ENCODE results near the gene ST6GALNAC5. TPM values are rescaled to one million over a fixed set of nuclear protein-coding genes. Genes with fewer than 3 reads are reported as not detected.
A peak's percentile ranks its signal among the peaks of the same experiment; 100 is the strongest.

ST6GALNAC5 gene
- total and polyA plus RNA-seq, 2 experiments from 2014 or later: 4.1 to 19.2 TPM

- Histone ChIP-seq H3K27me3 (ENCODE audit: insufficient read depth) (no peaks in the 10 kb centered on the region), H3K27ac (ENCODE audit: low read depth) (no peak overlapping the region), H4K20me1 (replicated peaks; ENCODE audit: insufficient read depth) (no peaks in the 10 kb centered on the region), H3F3A (replicated peaks; ENCODE audit: low read depth) (no peaks in the 10 kb centered on the region), H2AFZ (no peak overlapping the region), H3K36me3 (ENCODE audit: insufficient read depth) (no peaks in the 10 kb centered on the region), H3K9me2 (ENCODE audit: insufficient read depth) (peaks cover 14% of the 10 kb centered on the region; the same call in 1 of the 2 replicates), H3K4me1 (ENCODE audit: insufficient read depth) (peaks cover 21% of the 10 kb centered on the region), H3K79me2 (replicated peaks; ENCODE audit: insufficient read depth) (no peaks in the 10 kb centered on the region), H3K4me3 (no peak overlapping the region), H3K4me2 (no peak overlapping the region)
- no peak for TF ChIP-seq CTCF (conservative IDR thresholded peaks at IDR 0.05; ENCODE audit: low read depth in 2 of 2)
- TF ChIP-seq, protein P1, sequence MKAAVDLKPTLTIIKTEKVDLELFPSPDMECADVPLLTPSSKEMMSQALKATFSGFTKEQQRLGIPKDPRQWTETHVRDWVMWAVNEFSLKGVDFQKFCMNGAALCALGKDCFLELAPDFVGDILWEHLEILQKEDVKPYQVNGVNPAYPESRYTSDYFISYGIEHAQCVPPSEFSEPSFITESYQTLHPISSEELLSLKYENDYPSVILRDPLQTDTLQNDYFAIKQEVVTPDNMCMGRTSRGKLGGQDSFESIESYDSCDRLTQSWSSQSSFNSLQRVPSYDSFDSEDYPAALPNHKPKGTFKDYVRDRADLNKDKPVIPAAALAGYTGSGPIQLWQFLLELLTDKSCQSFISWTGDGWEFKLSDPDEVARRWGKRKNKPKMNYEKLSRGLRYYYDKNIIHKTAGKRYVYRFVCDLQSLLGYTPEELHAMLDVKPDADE (IDR thresholded peaks at IDR 0.05): no peak
- no peaks in the 10 kb centered on the region; the same call in 2 of the 3 replicates for H3K9me3 Mint-ChIP-seq
- H3K27me3 Mint-ChIP-seq (ENCODE audit: insufficient read depth, low read depth, poor library complexity): peaks cover 2% of the 10 kb centered on the region
- no peaks in the 10 kb centered on the region for H3K36me3 Mint-ChIP-seq (ENCODE audit: low read depth)
- H3K4me1 Mint-ChIP-seq: peaks cover 47% of the 10 kb centered on the region
- ATAC-seq (no peak), DNase-seq (ENCODE audit: low spot score) (no peak)
- no peak overlapping the region for H3K4me3 Mint-ChIP-seq
- H3K27ac Mint-ChIP-seq: no peak overlapping the region
These were observed 154.5 kb downstream of the ST6GALNAC5 start for GRCh38 chr1:77021732-77022131.

GRCh38 chr1:77024500-77024899 lies 157.2 kb downstream of the ST6GALNAC5 start:
- H3K27ac ChIP-seq (ENCODE audit: low read depth): no peak overlapping the region
- H3K4me3 ChIP-seq: no peak overlapping the region
- H3K9me2 ChIP-seq (ENCODE audit: insufficient read depth): peaks cover 14% of the 10 kb centered on the region; the same call in 1 of the 2 replicates
- H3K79me2 ChIP-seq (replicated peaks; ENCODE audit: insufficient read depth): no peaks in the 10 kb centered on the region
- H3F3A ChIP-seq (replicated peaks; ENCODE audit: low read depth): no peaks in the 10 kb centered on the region
- H3K36me3 ChIP-seq (ENCODE audit: insufficient read depth): no peaks in the 10 kb centered on the region
- peak; percentile 26 for DNase-seq (ENCODE audit: low spot score)
- no peaks in the 10 kb centered on the region for H3K36me3 Mint-ChIP-seq (ENCODE audit: low read depth)
- H3K4me1 ChIP-seq (ENCODE audit: insufficient read depth): peaks cover 7% of the 10 kb centered on the region
- H3K9me3 Mint-ChIP-seq: no peaks in the 10 kb centered on the region; the same call in 2 of the 3 replicates
- no peaks in the 10 kb centered on the region for H4K20me1 ChIP-seq (replicated peaks; ENCODE audit: insufficient read depth)
- no peak overlapping the region for H3K4me3 Mint-ChIP-seq
- H3K4me1 Mint-ChIP-seq: peaks cover 28% of the 10 kb centered on the region
- peak; percentile 45; the same call in 2 of the 3 replicates for ATAC-seq
- H3K27me3 Mint-ChIP-seq (ENCODE audit: insufficient read depth, low read depth, poor library complexity): peaks cover 2% of the 10 kb centered on the region
- H3K27me3 ChIP-seq (ENCODE audit: insufficient read depth): no peaks in the 10 kb centered on the region
- no peak overlapping the region for H3K4me2 ChIP-seq
- no peak overlapping the region for H3K27ac Mint-ChIP-seq
- no peak overlapping the region for H2AFZ ChIP-seq
- no peak for TF ChIP-seq POLR2AphosphoS5 (IDR thresholded peaks at IDR 0.05; ENCODE audit: low read depth)
- TF ChIP-seq EZH2phosphoT487 (IDR thresholded peaks at IDR 0.05; ENCODE audit: unreplicated experiment): no peak
- TF ChIP-seq STAT1 (IDR thresholded peaks at IDR 0.05; ENCODE audit: unreplicated experiment): no peak
- TF ChIP-seq ZNF114 (CRISPR knock-in tag; IDR thresholded peaks at IDR 0.05): no peak
- TF ChIP-seq, protein P1 (IDR thresholded peaks at IDR 0.05): no peak
- no peak for TF ChIP-seq JUNB (IDR thresholded peaks at IDR 0.05; ENCODE audit: unreplicated experiment)
- TF ChIP-seq ZNF331 (CRISPR knock-in tag; IDR thresholded peaks at IDR 0.05; ENCODE audit: low read depth): no peak
- no peak for TF ChIP-seq NANOG (IDR thresholded peaks at IDR 0.05; ENCODE audit: borderline replicate concordance)
- no peak for TF ChIP-seq EZH2 (IDR thresholded peaks at IDR 0.05; ENCODE audit: low read depth, unreplicated experiment)
- TF ChIP-seq CTCF (conservative IDR thresholded peaks at IDR 0.05; ENCODE audit: low read depth in 2 of 2): no peak
- no peak for TF ChIP-seq CREB1 (CRISPR knock-in tag; IDR thresholded peaks at IDR 0.05; ENCODE audit: low read depth)
